Hepatic stellate cell (primary cell): ENCODE data around the gene KLHDC7A.

Experiments used
- DNase-seq: peaks from one replicate; pipeline ENCODE4 v3.0.0; 2011; ENCODE audit warnings: low spot score

The KLHDC7A gene

GRCh38 chr1:18473195-18473815 lies 7.4 kb upstream of the KLHDC7A start:
- no peak for DNase-seq

- DNase-seq, result no peak
These were observed 6.1 kb upstream of the KLHDC7A start for GRCh38 chr1:18474559-18475175.

GRCh38 chr1:18475234-18475905 lies 5.4 kb upstream of the KLHDC7A start:
- no peak for DNase-seq

GRCh38 chr1:18479454-18479853 lies 1.3 kb upstream of the KLHDC7A start:
- DNase-seq, result no peak

DNA sequence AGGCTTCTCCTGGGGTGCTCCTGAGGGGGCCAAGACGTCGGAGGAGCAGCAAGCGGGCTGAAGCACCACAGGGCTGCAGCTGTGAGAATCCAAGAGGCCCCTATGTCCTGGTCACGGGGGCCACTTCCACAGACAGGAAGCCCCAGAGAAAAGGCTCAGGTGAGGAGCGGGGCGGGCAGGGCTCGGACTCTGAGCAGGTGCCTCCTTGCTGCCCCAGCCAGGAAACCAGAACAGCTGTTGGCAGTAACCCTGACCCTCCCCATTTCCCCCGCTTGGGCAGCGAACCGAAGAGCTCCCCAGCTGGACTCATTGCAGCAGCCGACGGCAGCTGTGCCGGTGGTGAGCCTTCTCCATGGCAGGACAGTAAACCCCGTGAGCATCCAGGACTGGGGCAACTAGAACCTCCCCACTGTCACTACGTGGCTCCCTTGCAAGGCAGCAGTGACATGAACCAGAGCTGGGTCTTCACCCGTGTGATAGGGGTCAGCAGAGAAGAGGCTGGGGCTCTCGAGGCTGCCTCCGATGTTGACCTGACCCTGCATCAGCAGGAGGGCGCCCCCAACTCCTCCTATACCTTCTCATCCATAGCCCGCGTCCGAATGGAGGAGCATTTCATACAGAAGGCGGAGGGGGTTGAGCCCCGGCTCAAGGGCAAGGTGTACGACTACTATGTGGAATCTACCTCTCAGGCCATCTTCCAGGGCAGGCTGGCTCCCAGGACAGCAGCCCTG lies 625 bp downstream of the KLHDC7A start:
- DNase-seq, result no peak

DNA sequence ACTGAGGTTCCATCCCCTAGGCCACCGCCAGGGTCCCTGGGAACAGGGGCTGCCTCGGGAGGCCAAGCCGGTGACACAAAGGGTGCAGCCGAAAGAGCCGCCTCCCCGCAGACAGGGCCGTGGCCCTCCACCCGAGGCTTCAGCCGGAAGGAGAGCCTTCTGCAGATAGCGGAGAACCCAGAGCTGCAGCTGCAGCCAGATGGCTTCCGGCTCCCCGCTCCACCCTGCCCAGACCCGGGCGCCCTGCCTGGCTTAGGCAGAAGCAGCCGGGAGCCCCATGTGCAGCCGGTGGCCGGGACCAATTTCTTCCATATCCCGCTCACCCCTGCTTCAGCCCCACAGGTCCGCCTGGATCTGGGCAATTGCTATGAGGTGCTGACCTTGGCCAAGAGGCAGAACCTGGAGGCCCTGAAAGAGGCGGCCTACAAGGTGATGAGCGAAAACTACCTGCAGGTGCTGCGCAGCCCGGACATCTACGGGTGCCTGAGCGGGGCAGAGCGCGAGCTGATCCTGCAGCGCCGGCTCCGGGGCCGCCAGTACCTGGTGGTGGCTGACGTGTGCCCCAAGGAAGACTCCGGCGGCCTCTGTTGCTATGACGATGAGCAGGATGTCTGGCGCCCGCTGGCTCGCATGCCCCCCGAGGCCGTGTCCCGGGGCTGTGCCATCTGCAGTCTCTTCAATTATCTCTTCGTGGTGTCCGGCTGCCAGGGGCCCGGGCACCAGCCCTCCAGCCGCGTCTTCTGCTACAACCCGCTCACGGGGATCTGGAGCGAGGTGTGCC lies 1.4 kb downstream of the KLHDC7A start:
- no peak for DNase-seq

- no peak for DNase-seq
These were observed 2.1 kb downstream of the KLHDC7A start for GRCh38 chr1:18482721-18483425.

- no peak for DNase-seq
These were observed 3.5 kb downstream of the KLHDC7A start for GRCh38 chr1:18484276-18484675.

- no peak for DNase-seq
These were observed 4.0 kb downstream of the KLHDC7A start for GRCh38 chr1:18484721-18485120.

DNA sequence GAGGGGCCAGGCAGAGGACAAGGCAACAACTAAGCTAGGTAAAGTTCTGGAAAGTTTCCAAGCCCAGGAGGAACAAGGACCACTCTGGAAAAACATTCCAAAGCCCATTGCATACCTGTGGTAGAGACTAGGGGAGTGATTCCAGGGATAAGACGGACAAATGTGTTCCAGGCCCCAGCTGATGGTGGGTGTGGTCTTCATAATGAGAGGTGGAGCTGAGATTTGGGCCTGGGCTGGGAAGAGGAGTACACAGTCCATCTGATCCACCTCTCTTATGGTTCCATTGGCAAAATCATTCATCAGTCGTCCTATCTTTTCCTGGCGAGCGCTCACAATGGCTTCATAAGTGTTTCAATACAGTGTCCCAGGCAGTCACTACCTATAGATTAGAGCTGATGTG lies 4.5 kb downstream of the KLHDC7A start:
- DNase-seq, result no peak

DNA sequence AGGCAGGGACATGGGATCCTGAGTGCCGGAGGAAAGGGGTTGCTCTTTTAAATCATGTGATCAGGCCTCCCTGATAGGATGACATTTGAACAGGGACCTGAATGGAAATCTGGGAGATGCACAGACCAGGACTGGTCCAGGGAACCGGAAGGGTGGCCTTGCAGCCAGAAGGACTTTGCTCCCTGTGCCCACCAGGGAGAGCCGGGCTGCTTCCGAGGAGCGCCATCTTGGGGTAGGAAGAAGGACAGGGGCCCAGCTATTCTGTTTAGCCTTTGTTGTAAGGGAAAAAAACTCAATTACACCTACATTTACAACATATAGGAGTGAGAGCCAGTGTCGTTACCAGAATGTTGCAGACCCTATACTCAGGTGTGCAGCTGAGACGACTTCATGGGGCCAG lies 5.5 kb downstream of the KLHDC7A start:
- DNase-seq, result no peak

- DNase-seq, result no peak
These were observed 8.8 kb downstream of the KLHDC7A start for GRCh38 chr1:18489417-18490143.

DNA sequence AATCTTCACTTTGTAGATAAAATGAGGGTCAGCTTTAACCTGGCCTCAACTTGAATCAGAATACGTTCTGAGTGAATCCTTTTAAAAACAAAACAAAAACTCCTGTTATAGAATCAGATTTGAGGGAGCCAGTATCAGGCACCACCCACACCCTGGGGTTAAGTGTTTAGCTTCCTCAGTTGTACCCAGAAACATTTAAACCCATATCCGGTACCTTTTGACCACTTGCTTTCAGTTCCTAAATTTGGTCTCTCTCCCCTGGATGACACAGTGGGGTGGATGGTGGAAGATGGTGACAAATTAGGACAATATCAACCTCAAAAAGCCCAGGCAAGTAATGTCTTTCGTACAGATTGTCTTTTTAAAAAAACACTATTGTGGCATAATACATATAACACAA lies 10.4 kb downstream of the KLHDC7A start:
- no peak for DNase-seq

GRCh38 chr1:18494304-18494703 lies 13.6 kb downstream of the KLHDC7A start:
- DNase-seq, result no peak

GRCh38 chr1:18495635-18496034 lies 14.9 kb downstream of the KLHDC7A start:
- no peak for DNase-seq

DNA sequence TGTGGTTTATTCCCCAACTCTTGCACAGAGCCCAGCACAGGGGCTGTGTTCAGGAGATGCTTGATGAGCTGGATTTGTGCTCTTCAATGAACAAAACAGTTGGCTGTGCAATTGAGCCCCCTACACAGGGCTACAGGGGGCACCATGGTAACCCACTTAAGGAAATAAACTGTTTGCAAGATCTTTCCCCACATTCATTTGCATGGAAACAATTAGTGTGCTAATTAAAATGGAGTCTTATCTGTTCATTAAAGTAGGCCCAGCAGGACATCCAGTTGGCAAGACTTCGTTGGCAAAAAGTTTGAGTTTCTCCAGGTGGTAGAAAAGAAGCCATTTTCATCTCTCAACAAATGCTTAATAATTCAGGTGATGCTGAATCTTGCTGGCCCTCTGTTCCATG lies 15.3 kb downstream of the KLHDC7A start:
- no peak for DNase-seq

GRCh38 chr1:18496497-18497235 lies 15.9 kb downstream of the KLHDC7A start:
- DNase-seq, result no peak

DNA sequence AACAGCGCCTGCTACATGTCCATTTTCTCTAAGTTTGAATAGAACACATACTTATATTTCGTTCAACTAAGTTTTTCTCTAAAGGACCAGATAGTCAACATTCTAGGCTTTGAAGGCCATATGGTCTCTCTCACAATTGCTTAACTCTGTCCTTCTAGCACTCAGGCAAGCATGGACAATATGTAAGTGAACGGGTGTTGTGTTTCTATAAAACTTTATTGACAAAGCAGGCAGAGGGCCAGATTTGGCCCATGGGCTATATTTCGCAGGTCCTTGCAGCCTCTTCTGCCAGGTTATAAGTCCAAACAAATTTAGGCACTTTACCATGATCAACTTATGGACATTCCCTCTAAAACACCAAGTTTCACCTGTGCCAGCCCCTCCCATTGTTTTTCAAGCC lies 21.1 kb downstream of the KLHDC7A start:
- DNase-seq, result no peak

- no peak for DNase-seq
These were observed 23.9 kb downstream of the KLHDC7A start for GRCh38 chr1:18504609-18505008.

GRCh38 chr1:18505666-18506065 lies 24.9 kb downstream of the KLHDC7A start:
- no peak for DNase-seq
